Measurements from ENCODE around the gene PLPP7.

Gene PLPP7

GRCh38 chr9:131297903-131298302, 8.4 kb downstream of the PLPP7 start:
- no peaks in the 10 kb centered on the region for H3K27me3 ChIP-seq (ENCODE audit: insufficient read depth, low read length)
- no peaks in the 10 kb centered on the region for H3K79me2 ChIP-seq (ENCODE audit: control insufficient read depth, insufficient read depth, low read length, unreplicated experiment)
- no peak overlapping the region for H3K4me3 ChIP-seq (ENCODE audit: low read depth, low read length)
- H3K27ac ChIP-seq (ENCODE audit: low read depth, low read length) = no peak overlapping the region
- no peak overlapping the region for H2AFZ ChIP-seq (ENCODE audit: low read length, unreplicated experiment)
- H3K4me1 ChIP-seq (ENCODE audit: control insufficient read depth, insufficient read depth, low read length, unreplicated experiment) = no peaks in the 10 kb centered on the region
- H3K36me3 ChIP-seq (ENCODE audit: insufficient read depth, low read length) = 0 out of 2 replicates have a peak, but pooled peaks cover 2% of the 10 kb centered on the region

DNA sequence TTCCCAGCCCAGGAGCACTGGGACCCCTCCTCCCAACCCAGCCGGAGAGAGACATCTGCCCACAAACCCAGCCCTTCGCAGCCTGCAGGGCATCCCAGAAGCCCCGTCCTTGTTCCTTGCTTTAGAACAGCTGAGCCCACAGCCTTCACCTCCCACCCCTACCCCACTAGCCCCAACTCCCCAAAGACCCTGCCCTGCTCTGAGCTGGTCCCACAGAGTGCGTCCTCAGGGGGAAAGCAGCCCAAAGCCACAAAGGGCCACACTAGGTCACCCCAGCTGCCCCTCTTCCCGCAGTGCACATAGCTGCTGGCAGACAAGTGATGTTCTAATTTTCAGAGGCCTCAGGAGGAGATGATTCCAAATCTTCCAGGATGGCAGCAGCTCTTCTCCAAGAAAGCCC, 8.8 kb downstream of the PLPP7 start:
- Histone ChIP-seq H3K36me3 (ENCODE audit: insufficient read depth, low read length) (no peaks in the 10 kb centered on the region), H3K27ac (ENCODE audit: low read depth, low read length) (no peak overlapping the region), H3K4me1 (ENCODE audit: control insufficient read depth, insufficient read depth, low read length, unreplicated experiment) (no peaks in the 10 kb centered on the region)

DNA sequence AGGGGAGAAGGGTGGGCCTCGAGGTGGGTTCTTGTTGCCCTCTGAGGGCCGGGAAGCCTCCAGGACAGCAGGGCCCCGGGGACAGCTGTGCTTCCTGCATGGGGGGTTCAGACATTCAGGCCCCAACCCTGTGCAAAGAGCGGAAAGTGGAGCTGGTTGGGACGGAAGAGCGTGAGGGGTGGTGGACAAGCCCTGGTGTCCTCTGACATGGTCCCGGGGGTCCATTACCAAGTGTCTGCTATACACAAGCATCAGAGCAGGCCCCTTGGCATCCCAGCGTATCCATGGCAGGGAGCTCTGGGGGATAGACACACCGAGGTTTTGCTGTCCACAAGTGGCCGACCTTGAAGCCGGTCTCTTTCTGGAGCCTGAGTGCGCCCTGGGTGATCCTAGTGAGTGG, 9.3 kb downstream of the PLPP7 start:
- no peaks in the 10 kb centered on the region for H3K4me1 ChIP-seq (ENCODE audit: control insufficient read depth, insufficient read depth, low read length, unreplicated experiment)
- no peaks in the 10 kb centered on the region for H3K36me3 ChIP-seq (ENCODE audit: insufficient read depth, low read length)
- H3K27me3 ChIP-seq (ENCODE audit: insufficient read depth, low read length) = no peaks in the 10 kb centered on the region
- no peaks in the 10 kb centered on the region for H3K79me2 ChIP-seq (ENCODE audit: control insufficient read depth, insufficient read depth, low read length, unreplicated experiment)
- no peak overlapping the region for H3K27ac ChIP-seq (ENCODE audit: low read depth, low read length)
- no peak overlapping the region for H2AFZ ChIP-seq (ENCODE audit: low read length, unreplicated experiment)
- no peak overlapping the region for H3K4me3 ChIP-seq (ENCODE audit: low read depth, low read length)

More for the DNA sequence above, 8.8 kb downstream of the PLPP7 start:
- H2AFZ ChIP-seq (ENCODE audit: low read length, unreplicated experiment) = no peak overlapping the region
- no peak overlapping the region for H3K4me3 ChIP-seq (ENCODE audit: low read depth, low read length)
- no peaks in the 10 kb centered on the region for H3K79me2 ChIP-seq (ENCODE audit: control insufficient read depth, insufficient read depth, low read length, unreplicated experiment)
- H3K27me3 ChIP-seq (ENCODE audit: insufficient read depth, low read length) = no peaks in the 10 kb centered on the region

DNA sequence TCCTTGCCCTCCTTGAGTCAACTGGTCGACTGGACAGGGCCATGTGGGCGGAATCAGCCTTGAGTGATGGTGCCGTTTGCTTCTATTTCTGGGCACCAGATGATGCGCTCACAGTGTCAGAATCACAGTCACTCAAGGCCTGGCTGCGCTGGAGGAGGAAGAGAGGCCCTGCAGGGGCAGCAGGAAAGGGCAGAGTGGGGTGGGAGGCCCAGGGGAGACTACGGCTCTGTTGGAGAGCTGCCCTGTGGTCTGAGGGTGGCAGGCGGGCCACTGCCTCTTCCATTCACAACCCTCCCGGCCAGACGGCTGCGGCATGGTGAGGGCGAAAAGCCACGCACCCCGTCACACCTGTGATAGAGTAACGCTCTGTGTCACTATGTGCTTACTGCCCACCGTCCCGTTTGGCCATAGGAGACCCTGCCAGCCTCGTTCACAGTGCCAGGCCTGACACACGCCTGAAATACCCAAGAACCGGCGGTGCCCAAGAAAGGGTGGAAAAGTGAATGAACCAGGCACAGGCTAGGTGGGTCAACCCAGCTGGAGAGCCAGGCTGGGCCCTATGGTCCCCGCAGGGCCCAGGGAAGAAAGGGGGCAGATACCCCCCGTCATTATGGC, 9.9 kb downstream of the PLPP7 start:
- no peak overlapping the region for H2AFZ ChIP-seq (ENCODE audit: low read length, unreplicated experiment)
- no peaks in the 10 kb centered on the region for H3K79me2 ChIP-seq (ENCODE audit: control insufficient read depth, insufficient read depth, low read length, unreplicated experiment)
- no peak overlapping the region for H3K4me3 ChIP-seq (ENCODE audit: low read depth, low read length)
- no peak overlapping the region for H3K27ac ChIP-seq (ENCODE audit: low read depth, low read length)
- H3K36me3 ChIP-seq (ENCODE audit: insufficient read depth, low read length) = no peaks in the 10 kb centered on the region
- no peaks in the 10 kb centered on the region for H3K4me1 ChIP-seq (ENCODE audit: control insufficient read depth, insufficient read depth, low read length, unreplicated experiment)
- no peaks in the 10 kb centered on the region for H3K27me3 ChIP-seq (ENCODE audit: insufficient read depth, low read length)

- H3K4me1 ChIP-seq (ENCODE audit: control insufficient read depth, insufficient read depth, low read length, unreplicated experiment) = no peaks in the 10 kb centered on the region
- H3K79me2 ChIP-seq (ENCODE audit: control insufficient read depth, insufficient read depth, low read length, unreplicated experiment) = no peaks in the 10 kb centered on the region
- no peaks in the 10 kb centered on the region for H3K36me3 ChIP-seq (ENCODE audit: insufficient read depth, low read length)
- no peak overlapping the region for H2AFZ ChIP-seq (ENCODE audit: low read length, unreplicated experiment)
- H3K27me3 ChIP-seq (ENCODE audit: insufficient read depth, low read length) = no peaks in the 10 kb centered on the region
- no peak overlapping the region for H3K4me3 ChIP-seq (ENCODE audit: low read depth, low read length)
- H3K27ac ChIP-seq (ENCODE audit: low read depth, low read length) = no peak overlapping the region
Observed at GRCh38 chr9:131299961-131300347, 10.4 kb downstream of the PLPP7 start.

- no peaks in the 10 kb centered on the region for H3K79me2 ChIP-seq (ENCODE audit: control insufficient read depth, insufficient read depth, low read length, unreplicated experiment)
- H3K27ac ChIP-seq (ENCODE audit: low read depth, low read length) = no peak overlapping the region
- no peaks in the 10 kb centered on the region for H3K36me3 ChIP-seq (ENCODE audit: insufficient read depth, low read length)
- H2AFZ ChIP-seq (ENCODE audit: low read length, unreplicated experiment) = no peak overlapping the region
- H3K4me3 ChIP-seq (ENCODE audit: low read depth, low read length) = no peak overlapping the region
- no peaks in the 10 kb centered on the region for H3K27me3 ChIP-seq (ENCODE audit: insufficient read depth, low read length)
- no peaks in the 10 kb centered on the region for H3K4me1 ChIP-seq (ENCODE audit: control insufficient read depth, insufficient read depth, low read length, unreplicated experiment)
Observed at GRCh38 chr9:131300444-131300843, 10.9 kb downstream of the PLPP7 start.

- Histone ChIP-seq H3K27ac (ENCODE audit: low read depth, low read length) (no peak overlapping the region), H3K4me1 (ENCODE audit: control insufficient read depth, insufficient read depth, low read length, unreplicated experiment) (no peaks in the 10 kb centered on the region), H3K79me2 (ENCODE audit: control insufficient read depth, insufficient read depth, low read length, unreplicated experiment) (no peaks in the 10 kb centered on the region), H3K4me3 (ENCODE audit: low read depth, low read length) (no peak overlapping the region), H2AFZ (ENCODE audit: low read length, unreplicated experiment) (no peak overlapping the region), H3K27me3 (ENCODE audit: insufficient read depth, low read length) (no peaks in the 10 kb centered on the region), H3K36me3 (ENCODE audit: insufficient read depth, low read length) (no peaks in the 10 kb centered on the region)
Observed at GRCh38 chr9:131302244-131303075, 12.9 kb downstream of the PLPP7 start.

GRCh38 chr9:131303381-131304321, 14.1 kb downstream of the PLPP7 start:
- Histone ChIP-seq H2AFZ (ENCODE audit: low read length, unreplicated experiment) (no peak overlapping the region), H3K79me2 (ENCODE audit: control insufficient read depth, insufficient read depth, low read length, unreplicated experiment) (no peaks in the 10 kb centered on the region), H3K4me1 (ENCODE audit: control insufficient read depth, insufficient read depth, low read length, unreplicated experiment) (no peaks in the 10 kb centered on the region), H3K36me3 (ENCODE audit: insufficient read depth, low read length) (no peaks in the 10 kb centered on the region), H3K27me3 (ENCODE audit: insufficient read depth, low read length) (no peaks in the 10 kb centered on the region), H3K4me3 (ENCODE audit: low read depth, low read length) (no peak overlapping the region), H3K27ac (ENCODE audit: low read depth, low read length) (no peak overlapping the region)

DNA sequence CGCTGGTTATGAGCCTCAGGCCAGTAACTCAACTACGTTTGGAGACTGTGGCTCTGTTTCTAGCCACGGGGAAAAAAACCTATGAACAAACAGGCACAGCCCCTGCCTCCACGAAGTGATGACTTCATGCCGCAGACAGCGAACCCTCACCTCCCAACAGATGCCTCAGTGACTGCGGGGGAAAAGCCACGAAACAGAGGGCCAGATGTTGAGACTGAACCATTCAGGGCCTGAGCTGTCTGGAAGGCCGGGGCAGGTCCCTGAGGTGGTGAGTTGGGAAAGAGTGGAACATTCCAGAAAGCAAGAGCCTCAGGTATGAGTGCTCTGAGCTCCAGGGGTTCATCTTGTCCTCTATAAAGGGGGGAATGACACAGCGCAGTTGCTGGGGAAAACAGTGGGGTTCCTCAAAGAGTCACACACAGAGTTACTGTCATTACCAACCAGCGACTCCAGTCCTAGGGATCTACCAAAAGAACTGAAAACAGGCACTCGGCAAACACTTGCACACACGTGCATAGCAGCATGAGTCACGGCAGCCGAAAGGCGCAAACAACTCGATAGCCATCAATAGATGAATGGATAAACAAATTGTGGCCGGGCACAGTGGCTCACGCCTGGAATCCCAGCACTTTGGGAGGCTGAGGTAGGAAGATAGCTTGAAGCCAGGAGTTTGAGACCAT, 15.3 kb downstream of the PLPP7 start:
- no peaks in the 10 kb centered on the region for H3K79me2 ChIP-seq (ENCODE audit: control insufficient read depth, insufficient read depth, low read length, unreplicated experiment)
- no peak overlapping the region for H3K4me3 ChIP-seq (ENCODE audit: low read depth, low read length)
- no peak overlapping the region for H3K27ac ChIP-seq (ENCODE audit: low read depth, low read length)
- no peaks in the 10 kb centered on the region for H3K4me1 ChIP-seq (ENCODE audit: control insufficient read depth, insufficient read depth, low read length, unreplicated experiment)
- H3K27me3 ChIP-seq (ENCODE audit: insufficient read depth, low read length) = no peaks in the 10 kb centered on the region
- no peak overlapping the region for H2AFZ ChIP-seq (ENCODE audit: low read length, unreplicated experiment)
- no peaks in the 10 kb centered on the region for H3K36me3 ChIP-seq (ENCODE audit: insufficient read depth, low read length)

DNA sequence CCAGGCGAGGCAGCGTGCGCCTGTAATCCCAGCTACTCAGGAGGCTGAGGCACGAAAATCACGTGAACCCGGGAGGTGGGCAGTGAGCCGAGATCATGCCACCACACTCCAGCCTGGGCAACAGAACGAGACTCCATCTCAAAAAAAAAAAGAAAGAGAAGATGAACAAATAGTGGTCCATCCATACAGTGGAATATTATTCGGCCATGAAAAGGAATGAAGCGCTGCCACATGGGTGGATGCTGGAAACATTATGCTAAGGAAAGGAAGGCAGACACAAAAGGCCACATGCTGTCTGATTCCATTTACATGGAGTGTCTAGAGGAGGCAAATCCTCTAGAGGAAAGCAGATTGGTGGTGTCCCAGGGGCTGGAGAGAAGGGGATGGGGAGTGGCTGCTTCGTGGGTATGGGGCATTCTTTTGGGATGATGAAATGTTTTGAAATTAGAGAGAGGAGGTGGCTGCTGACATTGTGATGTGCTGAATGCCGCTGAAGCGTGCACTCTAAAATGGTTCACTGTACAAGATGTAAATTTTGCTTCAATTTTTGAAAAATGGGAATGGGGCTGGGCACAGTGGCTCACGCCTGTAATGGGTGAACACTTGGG, 17.0 kb downstream of the PLPP7 start:
- Histone ChIP-seq H3K27ac (ENCODE audit: low read depth, low read length) (no peak overlapping the region), H3K27me3 (ENCODE audit: insufficient read depth, low read length) (no peaks in the 10 kb centered on the region), H3K36me3 (ENCODE audit: insufficient read depth, low read length) (no peaks in the 10 kb centered on the region), H2AFZ (ENCODE audit: low read length, unreplicated experiment) (no peak overlapping the region), H3K4me3 (ENCODE audit: low read depth, low read length) (no peak overlapping the region), H3K79me2 (ENCODE audit: control insufficient read depth, insufficient read depth, low read length, unreplicated experiment) (no peaks in the 10 kb centered on the region), H3K4me1 (ENCODE audit: control insufficient read depth, insufficient read depth, low read length, unreplicated experiment) (no peaks in the 10 kb centered on the region)
